Right atrium auricular region (tissue), 2 donors: ENCODE data around the gene PPFIBP2. TPM values are rescaled to one million over a fixed set of nuclear protein-coding genes. Genes with fewer than 3 reads are reported as not detected.

Experiments used
- DNase-seq: peaks from one replicate; pipeline ENCODE4 v3.0.0-alpha.2; 2019; ENCODE audit warnings: low spot score
- H3K27ac ChIP-seq, 2 donors: fragments of 200-600 bp; sonication (generic); 1 replicate in 1 of 2; 2 replicates in 1 of 2; pipeline ENCODE4 v1.5.1; 2016 to 2019
- H3K27me3 ChIP-seq, 2 donors: fragments of 200-600 bp; sonication (generic); one replicate each; pipeline versions ENCODE4 v1.5.1 to v1.6.0; 2017 to 2019
- H3K36me3 ChIP-seq: fragments of 200-600 bp; sonication (generic); one replicate; pipeline ENCODE4 v1.5.1; 2016
- H3K4me1 ChIP-seq, 2 donors: fragments of 200-600 bp; sonication (generic); one replicate each; pipeline versions ENCODE4 v1.5.1 to v1.6.0; 2017 to 2019
- H3K4me3 ChIP-seq, 2 donors: fragments of 200-600 bp; sonication (generic); 1 replicate in 1 of 2; 2 replicates in 1 of 2; pipeline ENCODE4 v1.5.1; 2017 to 2019; ENCODE audit warnings: mild to moderate bottlenecking in 1 of 2, moderate library complexity in 1 of 2
- H3K9me3 ChIP-seq, 2 donors: fragments of 200-600 bp; sonication (generic); one replicate each; pipeline ENCODE4 v1.5.1; 2019
- CTCF ChIP-seq, 2 donors: fragments of 200-600 bp; sonication (generic); IDR thresholded peaks; one replicate each; pipeline ENCODE4 v1.5.1; 2019; ENCODE audit warnings: antibody characterized with exemption in 2 of 2
- total RNA-seq, 2 donors: library from RNA; depleted of rRNA; stranded (reverse); fragments of >200 nt; gene quantifications; one replicate each; pipeline ENCODE4 v1.1.0, GENCODE V29; 2016

The PPFIBP2 gene
- total RNA-seq, 2 donors from 2014 or later: 13.0 to 24.0 TPM

GRCh38 chr11:7527029-7527428 is 13.2 kb downstream of the PPFIBP2 start:
- Histone ChIP-seq H3K4me1 (no peaks in the 10 kb centered on the region), H3K4me3 (no peak overlapping the region), H3K27ac (no peak overlapping the region), H3K27me3 (no peaks in the 10 kb centered on the region), H3K9me3 (no peaks in the 10 kb centered on the region), H3K36me3 (no peaks in the 10 kb centered on the region)
- no peak for TF ChIP-seq CTCF (IDR thresholded peaks at IDR 0.05)
- no peak for DNase-seq

DNA sequence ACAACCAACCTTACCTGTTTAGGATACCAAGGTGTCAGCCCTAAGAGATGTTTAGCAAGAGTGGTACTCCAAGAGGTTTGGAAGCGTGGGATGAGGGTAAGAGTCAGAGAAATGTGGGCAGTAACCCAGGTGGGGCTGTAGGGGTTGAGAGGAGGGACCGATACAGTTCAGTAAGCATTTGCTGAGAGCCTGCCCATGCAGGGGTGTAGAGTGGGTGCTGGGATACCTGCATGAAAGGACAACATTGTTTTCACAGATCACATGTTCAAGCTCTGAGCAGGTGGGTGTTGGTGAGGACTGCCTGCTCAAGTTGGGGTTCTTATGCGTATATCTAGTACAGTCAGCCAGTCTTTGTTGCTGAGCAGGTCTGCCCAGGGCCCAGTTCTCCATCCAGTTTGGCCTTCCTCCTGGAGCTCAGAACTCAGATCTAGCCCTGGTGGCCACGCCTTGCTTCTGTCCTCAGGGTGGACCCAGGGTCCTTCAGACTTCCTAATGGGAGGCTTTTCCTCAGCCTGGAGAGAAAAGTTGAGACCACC is 14.8 kb downstream of the PPFIBP2 start:
- H3K4me1 ChIP-seq: no peaks in the 10 kb centered on the region
- no peaks in the 10 kb centered on the region for H3K27me3 ChIP-seq
- no peaks in the 10 kb centered on the region for H3K9me3 ChIP-seq
- no peak overlapping the region for H3K4me3 ChIP-seq
- no peak for DNase-seq
- H3K36me3 ChIP-seq: no peaks in the 10 kb centered on the region
- H3K27ac ChIP-seq: no peak overlapping the region
- TF ChIP-seq CTCF (IDR thresholded peaks at IDR 0.05): no peak

DNA sequence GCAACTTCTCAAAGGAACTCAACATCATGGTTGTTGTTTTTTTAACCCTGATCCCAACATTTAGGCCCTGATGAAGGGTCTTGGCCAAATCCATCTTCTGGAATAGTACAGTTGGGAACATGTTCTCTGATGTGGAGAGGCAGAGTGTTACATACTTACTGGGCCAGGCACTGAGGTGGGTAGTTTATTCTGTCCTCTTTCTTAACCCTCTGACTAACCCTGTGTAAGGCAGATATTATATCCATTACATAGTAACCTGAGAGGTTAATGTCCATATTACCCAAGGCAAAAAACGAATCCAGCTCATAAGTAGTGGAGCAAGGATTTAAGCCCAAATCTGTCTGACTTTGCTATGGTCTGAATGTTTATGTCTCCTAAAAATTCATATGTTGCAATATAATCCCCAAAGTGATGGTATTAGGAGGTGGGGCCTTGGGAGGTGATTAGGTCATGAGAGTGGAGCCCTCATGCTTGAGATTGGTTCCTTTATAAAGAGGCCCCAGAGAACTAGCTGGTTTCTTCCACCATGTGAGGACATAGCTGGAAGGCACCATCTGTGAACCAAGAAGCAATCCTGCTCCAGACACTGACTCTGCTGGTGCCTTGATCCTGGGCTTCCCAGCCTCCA is 16.3 kb downstream of the PPFIBP2 start:
- H3K4me1 ChIP-seq: no peaks in the 10 kb centered on the region
- TF ChIP-seq CTCF (IDR thresholded peaks at IDR 0.05): no peak

GRCh38 chr11:7531011-7531410 is 17.2 kb downstream of the PPFIBP2 start:
- TF ChIP-seq CTCF (IDR thresholded peaks at IDR 0.05): no peak
- no peak for DNase-seq
- Histone ChIP-seq H3K4me3 (no peak overlapping the region), H3K36me3 (no peaks in the 10 kb centered on the region), H3K4me1 (no peaks in the 10 kb centered on the region), H3K9me3 (no peaks in the 10 kb centered on the region), H3K27me3 (no peaks in the 10 kb centered on the region), H3K27ac (no peak overlapping the region)

More for the DNA sequence above, 16.3 kb downstream of the PPFIBP2 start:
- no peaks in the 10 kb centered on the region for H3K27me3 ChIP-seq
- H3K36me3 ChIP-seq: no peaks in the 10 kb centered on the region
- no peak overlapping the region for H3K27ac ChIP-seq
- no peak for DNase-seq
- no peaks in the 10 kb centered on the region for H3K9me3 ChIP-seq
- no peak overlapping the region for H3K4me3 ChIP-seq

DNA sequence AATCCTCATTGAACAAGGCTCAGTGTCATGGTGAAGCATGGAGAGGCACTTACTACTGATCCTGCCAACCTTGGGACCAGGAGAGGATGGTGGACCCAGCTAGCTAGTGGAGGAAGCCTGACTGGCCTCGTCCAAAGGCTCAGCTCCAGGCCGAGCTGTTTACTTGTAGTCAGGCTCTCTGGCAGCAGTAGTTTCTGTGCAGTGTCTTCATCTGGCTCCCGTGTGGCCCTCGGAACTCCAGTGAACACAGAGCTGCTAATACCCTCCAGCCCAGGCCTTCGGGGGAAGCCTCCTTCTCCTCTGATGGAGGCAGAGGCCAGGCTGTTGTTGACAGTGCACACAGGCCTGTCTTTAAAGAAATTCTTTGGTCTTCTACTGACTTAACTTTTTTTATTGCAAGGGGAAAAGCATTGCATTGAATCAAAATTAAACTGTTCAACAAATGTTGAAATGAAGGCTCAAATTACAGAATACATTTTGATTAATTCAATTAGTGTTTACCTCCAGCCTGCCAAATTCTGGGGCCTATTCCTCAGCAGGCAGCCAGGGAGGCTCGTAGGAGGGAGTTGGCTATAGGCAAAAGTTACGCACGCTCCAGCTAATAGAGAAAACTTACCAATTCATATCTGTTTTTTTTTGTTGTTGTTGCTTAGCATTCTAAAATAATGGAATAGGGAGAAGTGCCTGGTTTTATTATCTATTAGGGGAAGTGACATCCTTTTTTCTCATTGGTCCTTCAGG is 18.8 kb downstream of the PPFIBP2 start:
- no peak overlapping the region for H3K4me3 ChIP-seq
- no peaks in the 10 kb centered on the region for H3K36me3 ChIP-seq
- H3K27me3 ChIP-seq: no peaks in the 10 kb centered on the region
- H3K27ac ChIP-seq: no peak overlapping the region
- DNase-seq: no peak
- H3K9me3 ChIP-seq: no peaks in the 10 kb centered on the region
- TF ChIP-seq CTCF (IDR thresholded peaks at IDR 0.05): no peak
- H3K4me1 ChIP-seq: peaks cover 0 to 1% of the 10 kb centered on the region in 2 donors
